ENCODE measurements around the gene CLEC4M. TPM values are rescaled to one million over a fixed set of nuclear protein-coding genes. Genes with fewer than 3 reads are reported as not detected.

The CLEC4M gene
- total and polyA plus RNA-seq, 2 of the 8 experiments (the other 6 are each of a cell fraction or from before 2014, with no cell fraction given) = not detected

- no peak overlapping the region for H2AFZ ChIP-seq (ENCODE audit: low read length)
- H3K9me3 ChIP-seq (ENCODE audit: insufficient read depth in 2 of 2, low read depth in 1 of 2, low read length in 1 of 2) = peaks cover 3 to 6% of the 10 kb centered on the region in 2 experiments; a peak in 1 of 4 replicates
- H4K91ac ChIP-seq (replicated peaks; ENCODE audit: insufficient read length, low read length) = no peak overlapping the region
- H2BK12ac ChIP-seq (ENCODE audit: low read depth, low read length) = no peak overlapping the region
- no peak overlapping the region for H2BK15ac ChIP-seq (ENCODE audit: low read length)
- H3K4me2 ChIP-seq (ENCODE audit: insufficient read depth in 1 of 2, low read depth in 2 of 2, low read length in 2 of 2) = no peak overlapping the region
- H3K27me3 ChIP-seq (replicated peaks in 1 of 4; ENCODE audit: control insufficient read depth in 3 of 4, extremely low read depth in 1 of 4, insufficient read depth in 3 of 4, low read length in 3 of 4) = no peaks in the 10 kb centered on the region; a peak in 2 of 7 replicates
- H2BK20ac ChIP-seq (ENCODE audit: low read length) = no peak overlapping the region
- H3K4me1 ChIP-seq (replicated peaks in 1 of 4; ENCODE audit: control insufficient read depth in 3 of 4, insufficient read depth in 4 of 4, low read length in 3 of 4) = no peaks in the 10 kb centered on the region
- no peak overlapping the region for H2BK120ac ChIP-seq (replicated peaks; ENCODE audit: low read depth, low read length)
- no peaks in the 10 kb centered on the region for H3K23me2 ChIP-seq (ENCODE audit: low read depth, low read length)
- ChIA-PET POLR2A (ENCODE audit: partially characterized antibody) (interaction anchor here (1.1 kb wide), 1 partner anchor 12 kb away, joined by 4 read pairs; no protein-coding TSS in a partner anchor), CTCF (ENCODE audit: partially characterized antibody) (interaction anchor here (1.7 kb wide), 1 partner anchor 53 kb away, joined by 4 read pairs; no protein-coding TSS in a partner anchor)
- no peak overlapping the region for H4K8ac ChIP-seq (ENCODE audit: extremely low read depth, insufficient read depth, low read length)
- no peak overlapping the region for H3K9ac ChIP-seq (replicated peaks in 1 of 4; ENCODE audit: extremely low read depth in 1 of 4, low read depth in 3 of 4, low read length in 3 of 4)
- no peak overlapping the region for H3K4me3 ChIP-seq (ENCODE audit: extremely low read depth in 1 of 4, insufficient read depth in 2 of 4, low read depth in 3 of 4, low read length in 4 of 4)
- WGBS, 2 experiments (ENCODE audit: extremely low coverage in 1 of 2, insufficient coverage in 1 of 2, insufficient read length in 1 of 2, insufficient replicate concordance in 2 of 2, low coverage in 1 of 2, low lambda C conversion rate in 2 of 2, missing lambda C conversion rate in 1 of 2) = 78% methylated on average over 10 of the region's 10 CpGs; no CpG with 5 or more reads in 1 of the 2 experiments
- H3K4ac ChIP-seq (replicated peaks; ENCODE audit: insufficient read length, low read depth, low read length) = no peak overlapping the region
- H3K14ac ChIP-seq (ENCODE audit: insufficient read length) = no peak overlapping the region
- H3K79me2 ChIP-seq (ENCODE audit: control insufficient read depth in 1 of 2, insufficient read depth in 2 of 2, low read length in 2 of 2) = no peaks in the 10 kb centered on the region
- no peak overlapping the region for H3K56ac ChIP-seq (replicated peaks; ENCODE audit: insufficient read length, low read depth, low read length)
- H2BK5ac ChIP-seq (ENCODE audit: low read depth, low read length) = no peak overlapping the region
- H4K20me1 ChIP-seq (replicated peaks in 1 of 2; ENCODE audit: control insufficient read depth in 1 of 2, insufficient read depth in 2 of 2, low read length in 2 of 2) = no peaks in the 10 kb centered on the region
- FAIRE-seq = no peak
- no peak overlapping the region for H4K5ac ChIP-seq (ENCODE audit: insufficient read length, low read depth, low read length)
- no peak overlapping the region for H3K18ac ChIP-seq (ENCODE audit: extremely low read depth, low read length)
- no peak overlapping the region for H2AK5ac ChIP-seq (ENCODE audit: low read depth, low read length)
- H3K23ac ChIP-seq (ENCODE audit: insufficient read length) = no peak overlapping the region
- H3K36me3 ChIP-seq (ENCODE audit: control insufficient read depth in 2 of 4, insufficient read depth in 4 of 4, low read length in 3 of 4) = no peaks in the 10 kb centered on the region; a peak in 1 of 8 replicates
- H3K79me1 ChIP-seq (ENCODE audit: low read depth, low read length) = no peaks in the 10 kb centered on the region
- no peak for DNase-seq (ENCODE audit: low read depth in 1 of 2, low spot score in 2 of 2)
- no peak overlapping the region for H3K27ac ChIP-seq (ENCODE audit: low read depth, low read length)
- TF ChIP-seq GTF2F1 (IDR thresholded peaks at IDR 0.05; ENCODE audit: borderline replicate concordance, low read depth, low read length) = no peak
- TF ChIP-seq POLR2A (IDR thresholded peaks at IDR 0.05; ENCODE audit: control extremely low read depth in 1 of 2, low read depth in 2 of 2, low read length in 2 of 2) = no peak
- TF ChIP-seq CTBP2 (IDR thresholded peaks at IDR 0.05; ENCODE audit: borderline replicate concordance, insufficient read depth, insufficient read length, low read length) = no peak
- TF ChIP-seq, protein P1, sequence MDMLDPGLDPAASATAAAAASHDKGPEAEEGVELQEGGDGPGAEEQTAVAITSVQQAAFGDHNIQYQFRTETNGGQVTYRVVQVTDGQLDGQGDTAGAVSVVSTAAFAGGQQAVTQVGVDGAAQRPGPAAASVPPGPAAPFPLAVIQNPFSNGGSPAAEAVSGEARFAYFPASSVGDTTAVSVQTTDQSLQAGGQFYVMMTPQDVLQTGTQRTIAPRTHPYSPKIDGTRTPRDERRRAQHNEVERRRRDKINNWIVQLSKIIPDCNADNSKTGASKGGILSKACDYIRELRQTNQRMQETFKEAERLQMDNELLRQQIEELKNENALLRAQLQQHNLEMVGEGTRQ (IDR thresholded peaks at IDR 0.05; ENCODE audit: low read length) = no peak
- no peak for TF ChIP-seq SP2 (IDR thresholded peaks at IDR 0.05; ENCODE audit: low read length)
- no peak for TF ChIP-seq EP300 (IDR thresholded peaks at IDR 0.05; ENCODE audit: borderline replicate concordance in 1 of 2, low read depth in 2 of 2, low read length in 2 of 2)
- TF ChIP-seq SRF (IDR thresholded peaks at IDR 0.05; ENCODE audit: low read depth, low read length) = no peak
- TF ChIP-seq YY1 (IDR thresholded peaks at IDR 0.05; ENCODE audit: low read depth, low read length) = no peak
- no peak for TF ChIP-seq ATF2 (IDR thresholded peaks at IDR 0.05; ENCODE audit: low read length)
- no peak for TF ChIP-seq TCF12 (IDR thresholded peaks at IDR 0.05; ENCODE audit: low read depth, low read length)
- no peak for TF ChIP-seq CHD1 (IDR thresholded peaks at IDR 0.05; ENCODE audit: low read depth, low read length)
- no peak for TF ChIP-seq KDM4A (IDR thresholded peaks at IDR 0.05; ENCODE audit: low read depth, low read length, severe bottlenecking)
Observed at GRCh38 chr19:7815325-7815724, 52.3 kb downstream of the CLEC4M start.

Data from H1 (cell line).